Ishikawa (cell line): ENCODE data around the gene COL23A1.

Experiments used
- CEBPB ChIP-seq: IDR thresholded peaks from 2 replicates; pipeline ENCODE4 v1.6.1; 2012
- CREB1 ChIP-seq: IDR thresholded peaks from 2 replicates; pipeline ENCODE4 v1.6.1; 2012; ENCODE audit warnings: low read depth
- EGR1 ChIP-seq: IDR thresholded peaks from 2 replicates; pipeline ENCODE4 v1.6.1; 2012
- EP300 ChIP-seq: IDR thresholded peaks from 2 replicates; pipeline ENCODE4 v1.6.1; 2012; ENCODE audit warnings: borderline replicate concordance
- FOXM1 ChIP-seq: IDR thresholded peaks from 2 replicates; pipeline ENCODE4 v1.6.1; 2012; ENCODE audit warnings: low read depth, borderline replicate concordance
- MAX ChIP-seq: IDR thresholded peaks from 2 replicates; pipeline ENCODE4 v1.6.1; 2012
- NFIC ChIP-seq: IDR thresholded peaks from 2 replicates; pipeline ENCODE4 v1.6.1; 2012
- RAD21 ChIP-seq: IDR thresholded peaks from 2 replicates; pipeline ENCODE4 v1.6.1; 2012; ENCODE audit warnings: low read depth
- REST ChIP-seq: IDR thresholded peaks from 2 replicates; pipeline ENCODE4 v1.6.1; 2012; ENCODE audit warnings: low read depth, mild to moderate bottlenecking
- TAF1 ChIP-seq: IDR thresholded peaks from 2 replicates; pipeline ENCODE4 v1.6.1; 2012; ENCODE audit warnings: low read depth, mild to moderate bottlenecking
- TCF12 ChIP-seq: IDR thresholded peaks from 2 replicates; pipeline ENCODE4 v1.6.1; 2012; ENCODE audit warnings: low read depth
- TEAD4 ChIP-seq: IDR thresholded peaks from 2 replicates; pipeline ENCODE4 v1.6.1; 2012
- USF1 ChIP-seq: IDR thresholded peaks from 2 replicates; pipeline ENCODE4 v1.6.1; 2012
- YY1 ChIP-seq: IDR thresholded peaks from 2 replicates; pipeline ENCODE4 v1.6.1; 2012; ENCODE audit warnings: low read depth
- ZBTB7A ChIP-seq: IDR thresholded peaks from 2 replicates; pipeline ENCODE4 v1.6.1; 2012; ENCODE audit warnings: low read depth

The COL23A1 gene

GRCh38 chr5:178545176-178545575 lies 45.0 kb downstream of the COL23A1 start:
- no peak for TF ChIP-seq MAX
- no peak for TF ChIP-seq USF1
- TF ChIP-seq EGR1 = no peak
- TF ChIP-seq REST = no peak
- TF ChIP-seq RAD21 = no peak
- TF ChIP-seq YY1 = no peak
- TF ChIP-seq CREB1 = no peak
- TF ChIP-seq ZBTB7A = no peak
- no peak for TF ChIP-seq TEAD4
- no peak for TF ChIP-seq CEBPB
- no peak for TF ChIP-seq FOXM1

GRCh38 chr5:178544166-178544834 lies 45.9 kb downstream of the COL23A1 start:
- no peak for TF ChIP-seq EGR1
- no peak for TF ChIP-seq MAX
- no peak for TF ChIP-seq CEBPB
- TF ChIP-seq EP300 = no peak
- TF ChIP-seq RAD21 = no peak
- no peak for TF ChIP-seq FOXM1
- no peak for TF ChIP-seq REST
- no peak for TF ChIP-seq TAF1
- TF ChIP-seq USF1 = no peak
- no peak for TF ChIP-seq TEAD4
- no peak for TF ChIP-seq NFIC
- no peak for TF ChIP-seq CREB1
- no peak for TF ChIP-seq YY1
- no peak for TF ChIP-seq TCF12
- TF ChIP-seq ZBTB7A = no peak

GRCh38 chr5:178542455-178542854 lies 47.7 kb downstream of the COL23A1 start:
- no peak for TF ChIP-seq FOXM1
- no peak for TF ChIP-seq CREB1
- peak; percentile 57; the same call in 1 of the 2 replicates for TF ChIP-seq TEAD4
- no peak for TF ChIP-seq YY1
- no peak for TF ChIP-seq EGR1
- TF ChIP-seq TAF1 = no peak
- TF ChIP-seq ZBTB7A = no peak
- TF ChIP-seq NFIC = peak; percentile 90
- peak; percentile 36; the same call in 1 of the 2 replicates for TF ChIP-seq EP300
- peak; percentile 62; the same call in 1 of the 2 replicates for TF ChIP-seq TCF12
- TF ChIP-seq RAD21 = peak; percentile 7; the same call in 1 of the 2 replicates
- no peak for TF ChIP-seq CEBPB
- no peak for TF ChIP-seq MAX
- no peak for TF ChIP-seq USF1
- TF ChIP-seq REST = no peak

- TF ChIP-seq YY1 (no peak), FOXM1 (no peak), CREB1 (no peak), ZBTB7A (no peak), TCF12 (no peak), TAF1 (no peak), EP300 (no peak), TEAD4 (no peak), EGR1 (no peak), RAD21 (no peak), USF1 (no peak)
These were observed 49.7 kb downstream of the COL23A1 start for GRCh38 chr5:178540526-178540925.
